GM12864 (cell line): ENCODE results near the gene MLN.

Source experiments
- DNase-seq: peaks from one replicate; pipeline ENCODE4 v3.0.0-alpha.2; 2011; ENCODE audit warnings: low read depth
- H3K4me3 ChIP-seq: 2 replicates; pipeline ENCODE4 v1.5.1; 2011; ENCODE audit warnings: mild to moderate bottlenecking, low read depth, low read length, control low read depth
- CTCF ChIP-seq: IDR thresholded peaks from 2 replicates; pipeline ENCODE4 v1.5.1; 2011; ENCODE audit warnings: low read depth, mild to moderate bottlenecking, moderate library complexity, low read length, control low read depth, inconsistent platforms; ENCODE audit errors: missing control alignments

MLN gene

GRCh38 chr6:33755070-33755869, 48.5 kb downstream of the MLN start:
- TF ChIP-seq CTCF, result no peak
- no peak overlapping the region for H3K4me3 ChIP-seq
- DNase-seq, result no peak

GRCh38 chr6:33754222-33754621, 49.6 kb downstream of the MLN start:
- H3K4me3 ChIP-seq, result no peak overlapping the region
- TF ChIP-seq CTCF, result no peak
- no peak for DNase-seq

GRCh38 chr6:33752646-33753015, 51.2 kb downstream of the MLN start:
- no peak for TF ChIP-seq CTCF
- no peak overlapping the region for H3K4me3 ChIP-seq
- DNase-seq, result no peak

GRCh38 chr6:33751771-33752645, 51.8 kb downstream of the MLN start:
- H3K4me3 ChIP-seq, result no peak overlapping the region
- DNase-seq, result no peak

GRCh38 chr6:33750244-33750991, 53.4 kb downstream of the MLN start:
- no peak for DNase-seq
- TF ChIP-seq CTCF, result no peak
- H3K4me3 ChIP-seq, result no peak overlapping the region

More at GRCh38 chr6:33751771-33752645, 51.8 kb downstream of the MLN start:
- no peak for TF ChIP-seq CTCF

GRCh38 chr6:33749401-33749800, 54.4 kb downstream of the MLN start:
- no peak overlapping the region for H3K4me3 ChIP-seq
- DNase-seq, result no peak
- no peak for TF ChIP-seq CTCF
